Activated CD4-positive, alpha-beta memory T cell treated with anti-CD3 and anti-CD28 coated beads, Interleukin-2, amount 10 ng/mL, durations not matched to agents 7 days and 5 days (primary cell): Measurements from ENCODE around the gene ASTL. TPM values are rescaled to one million over a fixed set of nuclear protein-coding genes. Genes with fewer than 3 reads are reported as not detected.
A peak's percentile ranks its signal among the peaks of the same experiment; 100 is the strongest.

Experiments used
- CTCF ChIA-PET: fragments of 350-600 bp; sonication (Branson Sonifier 250); formaldehyde crosslinking; loops from one replicate; lab custom pipeline; 2021; ENCODE audit warnings: antibody characterized with exemption, inconsistent platforms; lab: Charles Lee
- POLR2A ChIA-PET: fragments of 350-600 bp; sonication (Branson Sonifier 250); formaldehyde crosslinking; loops from one replicate; lab custom pipeline; 2021; ENCODE audit warnings: antibody characterized with exemption; lab: Charles Lee
- DNase-seq: peaks from one replicate; pipeline ENCODE4 v3.0.0-alpha.2; 2020
- H3K27ac Mint-ChIP-seq: one replicate; pipeline ENCODE4 v1.8.0; 2021; ENCODE audit warnings: mild to moderate bottlenecking, mixed read lengths
- H3K27me3 Mint-ChIP-seq: one replicate; pipeline ENCODE4 v1.8.0; 2021; ENCODE audit warnings: mixed read lengths
- H3K36me3 Mint-ChIP-seq: one replicate; pipeline ENCODE4 v1.8.0; 2021; ENCODE audit warnings: low read depth, mixed read lengths
- H3K4me1 Mint-ChIP-seq: one replicate; pipeline ENCODE4 v1.8.0; 2021; ENCODE audit warnings: mixed read lengths
- H3K4me3 Mint-ChIP-seq: one replicate; pipeline ENCODE4 v1.8.0; 2021; ENCODE audit warnings: mild to moderate bottlenecking, mixed read lengths
- H3K9me3 Mint-ChIP-seq: one replicate; pipeline ENCODE4 v1.8.0; 2021; ENCODE audit warnings: mixed read lengths
- total RNA-seq, 2 experiments: library from RNA; stranded (reverse); gene quantifications; one replicate each; pipeline ENCODE4 v1.2.3, GENCODE V29; 2021

Gene ASTL
- total RNA-seq, 2 experiments from 2014 or later, result 0.25 to 0.53 TPM

DNA sequence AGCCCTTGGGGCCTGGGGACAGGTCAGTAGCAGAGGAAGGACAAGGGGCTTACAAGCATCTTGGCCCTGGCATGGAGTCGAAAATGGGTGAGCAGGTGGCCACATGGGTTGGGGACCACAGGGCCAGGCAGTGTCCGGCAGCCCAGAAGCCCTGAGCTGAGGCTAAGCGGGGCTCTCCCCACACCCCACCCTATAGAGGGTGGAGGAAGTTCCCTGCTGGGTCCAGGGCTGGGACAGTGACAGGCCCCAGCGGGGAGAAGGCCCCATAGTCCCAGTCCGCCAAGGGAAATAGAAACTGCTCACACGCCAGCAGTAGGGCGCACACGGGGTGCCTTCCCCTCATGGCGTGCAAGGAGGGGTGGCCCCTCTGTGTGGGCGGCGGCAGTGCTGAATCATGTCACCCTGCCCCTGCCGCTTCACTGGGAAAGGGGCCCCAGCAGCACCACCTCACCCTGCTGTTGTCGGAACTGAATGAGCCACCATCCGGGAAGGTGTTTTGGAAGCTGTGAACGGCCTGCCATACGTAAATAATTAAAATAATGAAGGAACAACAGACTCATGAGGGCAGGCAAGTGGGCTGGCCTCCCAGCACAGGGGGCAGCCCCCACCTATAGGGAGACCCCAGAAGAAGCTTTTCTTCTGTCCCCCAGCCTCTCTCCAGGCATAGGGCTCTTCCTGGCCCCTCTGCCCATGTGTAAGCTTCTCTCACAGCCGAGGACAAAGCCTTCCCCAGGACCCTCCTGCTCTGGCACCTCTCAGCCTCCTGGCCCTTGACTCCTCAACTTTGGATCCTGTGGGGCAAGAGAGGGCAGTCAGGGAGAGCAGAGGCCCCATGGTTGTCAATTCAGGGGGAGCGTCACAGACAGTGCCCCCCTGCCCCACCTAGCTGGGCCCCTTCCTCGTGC lies 19.6 kb upstream of the ASTL start:
- ChIA-PET POLR2A (interaction anchor here (0.9 to 4.2 kb wide), 5 partner anchors 7 to 178 kb away, joined by 3 to 91 read pairs (median 4); partner anchors contain the start of genes DUSP2 and NCAPH), CTCF (interaction anchor here (1.0 to 3.0 kb wide), 4 partner anchors 10 to 165 kb away, joined by 3 to 14 read pairs (median 4); no protein-coding TSS in a partner anchor)
- Mint-ChIP-seq H3K9me3 (no peaks in the 10 kb centered on the region), H3K4me1 (peaks cover 67% of the 10 kb centered on the region), H3K27ac (peak overlapping the region; percentile 80), H3K27me3 (no peaks in the 10 kb centered on the region), H3K4me3 (peak overlapping the region; percentile 59), H3K36me3 (no peaks in the 10 kb centered on the region)
- DNase-seq, result peak; percentile 81

DNA sequence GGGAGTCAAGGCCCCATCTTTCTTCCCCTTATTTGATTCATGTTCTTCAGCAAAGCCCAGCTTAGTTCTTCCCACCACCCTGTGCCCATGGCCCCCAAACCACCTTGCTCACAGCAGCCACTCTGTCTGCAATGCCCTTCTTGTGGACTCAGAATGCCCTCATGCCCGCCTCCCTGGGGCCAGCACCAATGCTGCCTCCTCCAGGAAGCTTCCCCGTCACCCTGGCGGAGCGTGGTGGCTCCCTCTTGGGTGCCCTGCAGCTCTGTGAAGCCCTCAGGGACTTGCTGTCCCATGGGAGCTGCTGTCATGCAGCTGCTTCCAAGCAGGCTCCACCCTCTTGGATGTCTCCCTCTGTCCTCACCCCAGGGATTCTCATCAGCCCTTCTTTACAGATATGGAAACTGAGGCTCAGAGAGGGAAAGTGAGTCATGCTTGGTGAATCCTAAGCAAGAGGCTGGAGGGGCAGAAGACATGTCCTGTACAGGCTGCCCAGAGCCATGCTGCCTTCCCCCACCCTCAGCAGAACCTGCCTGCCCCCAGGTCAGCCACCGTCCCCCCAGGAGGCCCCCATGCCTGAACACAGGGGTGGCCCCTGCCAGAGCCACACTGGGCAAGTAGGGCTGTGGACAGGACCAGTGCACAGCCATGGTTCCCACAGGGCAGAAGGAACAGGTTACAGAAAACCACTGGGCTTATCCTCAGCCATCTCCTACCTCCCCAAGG lies 18.8 kb upstream of the ASTL start:
- H3K4me3 Mint-ChIP-seq, result no peak overlapping the region

DNA sequence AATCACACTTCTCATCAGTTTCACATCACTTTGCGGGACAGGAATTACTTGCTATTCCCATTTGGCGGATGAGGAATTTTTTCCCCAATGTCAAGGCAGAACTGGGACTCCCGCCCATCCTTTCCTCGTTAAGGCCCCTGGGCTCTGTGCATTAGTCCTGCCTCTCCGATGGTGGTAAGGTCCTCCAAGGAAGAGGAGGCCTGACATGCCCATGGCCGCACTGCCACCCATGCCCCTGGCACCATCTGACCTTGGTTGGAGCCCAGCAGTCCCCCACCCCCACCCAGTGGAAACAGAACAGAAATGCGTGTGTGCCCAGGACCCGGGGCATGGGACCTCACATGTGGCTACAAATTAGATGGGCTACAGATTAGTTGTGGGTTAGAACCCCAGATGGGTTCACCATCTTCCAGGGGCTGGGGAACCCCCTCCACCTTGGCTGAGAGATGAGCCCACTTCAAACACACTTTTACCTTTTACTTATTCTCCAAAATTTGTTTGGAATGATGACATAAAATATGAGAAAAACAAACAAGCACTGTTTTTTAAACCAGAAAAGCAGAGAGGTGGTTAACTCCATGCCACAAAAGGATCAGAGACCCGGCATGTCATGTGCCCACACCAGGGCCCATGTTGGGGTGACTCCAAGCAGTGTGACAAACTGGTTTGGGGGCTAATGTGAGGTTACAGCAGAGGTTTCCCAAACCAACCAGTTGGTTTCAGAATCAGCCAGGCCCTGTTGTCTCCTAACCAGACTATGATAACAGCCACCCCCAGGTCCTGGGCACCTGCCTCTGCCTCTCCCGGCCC lies 17.9 kb upstream of the ASTL start:
- POLR2A ChIA-PET, result interaction anchor here (1.2 to 4.2 kb wide), 2 partner anchors 10 to 11 kb away, joined by 3 to 91 read pairs; partner anchors contain the start of gene DUSP2
- Mint-ChIP-seq H3K4me1 (peaks cover 62% of the 10 kb centered on the region), H3K9me3 (no peaks in the 10 kb centered on the region), H3K27me3 (no peaks in the 10 kb centered on the region), H3K36me3 (no peaks in the 10 kb centered on the region), H3K4me3 (no peak overlapping the region), H3K27ac (peak overlapping the region; percentile 80)
- DNase-seq, result peak; percentile 61
- CTCF ChIA-PET, result interaction anchor here (0.7 to 1.1 kb wide), 3 partner anchors 8 to 18 kb away, joined by 3 to 5 read pairs (median 3); no protein-coding TSS in a partner anchor

More for the DNA sequence above, 18.8 kb upstream of the ASTL start:
- POLR2A ChIA-PET, result interaction anchor here (4.2 kb wide), 1 partner anchor 12 kb away, joined by 91 read pairs; the partner anchor contains the start of gene DUSP2
- CTCF ChIA-PET, result interaction anchor here (0.7 to 3.0 kb wide), 5 partner anchors 9 to 165 kb away, joined by 3 to 14 read pairs (median 5); no protein-coding TSS in a partner anchor
- Mint-ChIP-seq H3K4me1 (peaks cover 60% of the 10 kb centered on the region), H3K9me3 (no peaks in the 10 kb centered on the region), H3K27ac (peak overlapping the region; percentile 80), H3K36me3 (no peaks in the 10 kb centered on the region), H3K27me3 (no peaks in the 10 kb centered on the region)
- DNase-seq, result no peak

DNA sequence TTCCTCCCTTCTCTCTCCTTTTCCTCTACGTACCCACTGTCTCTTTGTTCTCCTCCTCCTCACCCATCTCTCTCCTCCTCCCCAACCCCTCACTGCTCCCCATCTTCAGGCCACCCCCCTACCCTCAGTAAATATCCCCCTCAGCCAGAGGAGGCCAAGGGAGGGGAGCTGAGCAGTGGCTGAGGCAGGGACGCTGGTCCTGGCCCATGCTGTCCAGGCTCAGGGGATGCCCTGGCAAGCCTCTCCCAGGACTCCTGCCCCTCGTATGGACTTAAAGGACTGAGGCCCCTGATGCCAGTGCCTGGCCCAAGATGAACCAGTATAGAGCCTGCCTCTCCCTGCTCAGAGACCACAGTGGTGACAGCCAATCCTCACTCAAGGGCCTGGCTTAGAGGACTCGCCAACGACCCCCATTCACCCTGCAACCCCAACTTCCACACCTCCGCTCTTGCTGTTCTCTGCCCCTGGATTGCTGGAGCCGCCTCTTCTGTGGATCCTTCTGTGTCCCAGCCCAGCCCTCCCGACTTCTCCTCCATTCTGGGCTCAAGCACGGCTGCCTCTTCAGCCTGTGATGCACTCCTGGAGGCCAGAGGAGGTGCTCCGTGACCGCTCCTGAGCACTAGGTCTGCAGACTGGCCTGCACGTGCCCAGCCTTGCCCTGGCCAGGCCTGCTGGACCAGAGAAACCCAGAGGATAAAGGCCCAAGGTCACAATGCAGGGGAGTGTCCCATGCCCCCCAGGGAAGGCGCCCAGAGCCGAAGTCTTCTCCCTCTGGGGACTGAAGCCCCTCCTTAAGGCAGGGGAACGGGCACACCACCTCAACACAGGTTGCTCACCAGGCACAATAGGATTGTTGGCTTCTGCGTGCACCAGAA lies 16.4 kb upstream of the ASTL start:
- Mint-ChIP-seq H3K27me3 (no peaks in the 10 kb centered on the region), H3K27ac (no peak overlapping the region), H3K36me3 (no peaks in the 10 kb centered on the region), H3K4me3 (no peak overlapping the region), H3K9me3 (no peaks in the 10 kb centered on the region), H3K4me1 (peaks cover 60% of the 10 kb centered on the region)
- DNase-seq, result no peak
- POLR2A ChIA-PET, result interaction anchor here (1.2 kb wide), 1 partner anchor 8 kb away, joined by 3 read pairs; no protein-coding TSS in a partner anchor
- CTCF ChIA-PET, result interaction anchor here (1.0 kb wide), 1 partner anchor 20 kb away, joined by 3 read pairs; no protein-coding TSS in a partner anchor

DNA sequence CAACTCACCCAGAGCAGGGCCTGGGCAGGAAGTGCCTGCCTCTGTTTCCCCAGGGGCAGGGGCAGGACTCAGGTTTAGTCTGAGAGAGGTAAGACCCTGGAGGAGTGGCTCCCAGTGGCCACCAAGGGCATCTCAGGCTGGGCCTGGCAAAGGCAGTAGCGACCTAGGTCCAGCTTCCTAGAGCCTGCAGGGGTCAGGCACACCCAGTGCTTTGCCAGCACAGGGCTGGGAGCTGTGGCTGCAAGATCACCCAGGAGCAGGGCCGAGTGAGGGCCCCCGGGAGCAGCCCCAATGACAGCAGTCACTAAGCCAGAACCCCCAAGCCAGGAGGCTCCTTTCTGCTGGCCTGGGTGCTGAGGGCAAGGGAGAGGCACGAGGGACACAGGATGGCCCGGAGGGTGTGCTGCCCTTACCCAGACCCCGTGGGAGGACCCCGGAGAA lies 15.7 kb upstream of the ASTL start:
- no peaks in the 10 kb centered on the region for H3K9me3 Mint-ChIP-seq
- H3K27me3 Mint-ChIP-seq, result no peaks in the 10 kb centered on the region
- peaks cover 56% of the 10 kb centered on the region for H3K4me1 Mint-ChIP-seq
- H3K36me3 Mint-ChIP-seq, result no peaks in the 10 kb centered on the region
- ChIA-PET CTCF (no interaction called here), POLR2A (no interaction called here)
- H3K4me3 Mint-ChIP-seq, result no peak overlapping the region
- DNase-seq, result no peak
- H3K27ac Mint-ChIP-seq, result no peak overlapping the region

DNA sequence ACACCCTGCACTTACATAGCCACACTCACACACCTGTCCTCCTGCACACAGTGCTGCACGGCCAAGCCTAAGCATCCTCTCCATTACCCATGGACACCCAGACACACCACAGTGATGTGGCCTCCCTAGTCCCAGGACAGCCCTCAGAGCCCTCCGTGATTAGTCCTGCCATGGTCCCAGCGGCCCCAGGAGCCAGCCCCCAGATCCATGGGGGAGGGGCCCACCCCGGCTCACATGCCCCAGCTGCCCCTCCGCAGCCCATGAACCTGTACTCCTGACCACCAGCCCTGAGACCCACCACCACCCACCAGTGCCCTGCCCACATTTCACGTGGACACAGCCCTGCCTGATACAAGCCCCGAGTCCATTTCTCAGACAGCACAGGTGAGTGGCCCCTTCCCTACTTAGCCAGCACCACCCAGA lies 15.0 kb upstream of the ASTL start:
- Mint-ChIP-seq H3K9me3 (no peaks in the 10 kb centered on the region), H3K36me3 (no peaks in the 10 kb centered on the region), H3K4me3 (no peak overlapping the region), H3K27me3 (no peaks in the 10 kb centered on the region), H3K4me1 (peaks cover 56% of the 10 kb centered on the region), H3K27ac (no peak overlapping the region)
- POLR2A ChIA-PET, result no interaction called here
- DNase-seq, result no peak
- CTCF ChIA-PET, result no interaction called here

DNA sequence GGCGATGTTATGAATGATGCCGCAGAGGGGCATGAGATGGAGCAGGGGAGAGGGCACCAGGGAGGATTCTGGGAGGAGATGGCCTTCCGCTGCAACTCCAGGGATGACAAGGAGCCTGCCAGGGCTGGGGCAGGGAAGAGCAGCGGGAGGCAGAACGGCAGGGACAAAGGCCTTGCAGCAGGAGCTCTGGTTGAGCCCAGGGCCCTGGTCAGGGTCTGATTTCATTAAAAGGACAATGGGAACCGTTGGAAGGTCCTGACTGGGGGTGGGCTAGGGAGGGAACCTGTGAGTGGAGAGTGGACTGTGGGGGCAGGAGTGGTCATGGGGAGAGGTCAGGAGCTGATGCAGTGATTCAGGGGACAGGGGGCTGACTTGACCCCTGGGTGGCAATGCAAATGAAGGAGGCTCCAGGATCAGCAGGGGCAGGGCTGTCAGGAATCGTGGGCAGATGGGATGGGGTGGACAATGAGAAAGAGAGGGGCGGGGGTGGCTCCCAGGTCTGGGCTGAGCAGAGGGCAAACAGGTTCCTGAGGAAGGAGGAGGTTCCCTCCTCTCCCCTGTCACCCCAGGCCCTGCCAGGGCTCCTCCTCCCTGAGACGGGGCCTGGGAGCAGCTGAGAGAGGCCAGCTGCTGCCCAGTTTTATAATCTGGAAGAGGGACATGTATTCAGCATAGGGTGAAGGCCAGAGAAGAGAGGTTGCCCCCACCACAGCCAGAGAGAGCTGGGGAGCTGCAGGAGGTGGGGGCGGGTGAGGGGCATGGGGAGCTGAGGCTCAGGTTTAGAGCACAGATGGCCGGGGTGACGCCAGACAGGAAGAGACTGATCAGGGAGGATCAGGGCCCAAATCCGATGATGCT lies 14.2 kb upstream of the ASTL start:
- POLR2A ChIA-PET, result interaction anchor here (0.7 to 0.8 kb wide), 2 partner anchors 10 to 32 kb away, joined by 3 read pairs; no protein-coding TSS in a partner anchor
- no peaks in the 10 kb centered on the region for H3K36me3 Mint-ChIP-seq
- H3K27me3 Mint-ChIP-seq, result no peaks in the 10 kb centered on the region
- no peak overlapping the region for H3K27ac Mint-ChIP-seq
- CTCF ChIA-PET, result interaction anchor here (1.0 to 1.6 kb wide), 2 partner anchors 22 to 160 kb away, joined by 3 to 5 read pairs; no protein-coding TSS in a partner anchor
- DNase-seq, result no peak
- H3K9me3 Mint-ChIP-seq, result no peaks in the 10 kb centered on the region
- peaks cover 56% of the 10 kb centered on the region for H3K4me1 Mint-ChIP-seq
- no peak overlapping the region for H3K4me3 Mint-ChIP-seq

DNA sequence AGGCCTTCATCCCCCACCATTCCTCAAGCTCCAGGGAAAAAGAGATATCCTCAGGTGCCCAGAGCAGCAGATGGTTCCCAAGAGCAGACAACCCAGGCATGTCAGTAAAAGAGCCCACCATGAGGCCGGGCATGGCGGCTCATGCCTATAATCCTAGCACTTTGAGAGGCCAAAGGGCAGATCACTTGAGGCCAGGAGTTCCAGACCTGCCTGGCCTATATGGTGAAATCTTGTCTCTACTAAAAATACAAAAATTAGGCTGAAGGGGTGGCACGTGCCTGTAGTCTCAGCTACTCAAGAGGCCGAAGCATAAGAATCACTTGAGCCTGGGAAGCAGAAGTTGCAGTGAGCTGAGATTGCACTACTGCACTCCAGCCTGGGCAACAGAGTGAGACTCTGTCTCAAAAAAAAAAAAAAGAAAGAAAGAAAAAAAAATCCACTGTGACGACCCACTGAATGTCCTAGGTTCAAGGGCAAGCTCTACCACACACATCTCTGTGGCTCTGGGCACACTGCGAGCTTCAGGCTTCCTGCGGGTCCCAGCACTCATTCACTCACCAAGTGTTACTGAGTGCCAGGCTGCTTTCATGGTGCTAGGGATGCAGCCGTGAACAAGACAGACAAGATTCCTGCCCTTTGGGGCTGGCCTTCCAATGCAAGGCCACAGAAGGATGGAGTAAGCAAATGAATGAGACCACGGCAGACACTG lies 13.4 kb upstream of the ASTL start:
- H3K4me1 Mint-ChIP-seq, result peaks cover 56% of the 10 kb centered on the region

DNA sequence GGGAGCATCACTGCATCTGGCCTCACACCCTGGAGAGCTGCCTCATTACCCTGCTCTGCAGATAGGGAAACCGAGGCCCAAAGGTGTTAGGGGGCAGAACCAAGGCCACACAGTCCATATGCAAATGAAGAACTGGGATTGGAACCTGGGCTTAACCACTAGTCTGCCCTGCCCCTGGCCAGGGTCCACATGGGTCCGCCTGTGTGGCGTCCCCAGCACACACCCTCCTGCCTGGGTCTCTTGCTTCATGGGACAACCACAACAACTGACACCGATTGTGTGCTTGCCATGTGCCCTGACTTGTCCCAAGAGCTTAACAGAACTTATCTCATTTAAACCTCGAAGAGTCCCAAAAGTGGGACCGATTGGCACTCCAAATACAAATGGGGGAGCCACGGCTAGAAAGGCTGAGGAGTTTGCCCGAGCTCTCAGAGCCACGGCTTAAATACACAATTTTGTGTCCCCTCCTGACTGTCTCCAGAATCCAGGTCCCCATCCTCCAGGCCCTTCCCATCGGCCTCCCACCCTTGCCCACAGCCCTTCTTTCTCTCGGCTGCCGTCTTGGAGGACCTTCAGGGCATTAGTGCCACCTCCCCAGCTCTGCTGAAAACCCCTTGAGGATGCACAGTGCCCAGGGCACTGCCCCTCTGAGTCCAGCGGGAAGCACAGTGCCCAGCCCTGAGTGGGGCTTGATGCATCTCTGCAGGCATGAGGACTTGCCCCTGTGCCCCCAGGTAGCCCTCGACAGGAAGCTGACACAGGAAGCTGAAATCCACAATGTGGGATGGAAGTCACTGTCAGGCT lies 12.7 kb upstream of the ASTL start:
- no peaks in the 10 kb centered on the region for H3K27me3 Mint-ChIP-seq
- peak overlapping the region; percentile 23 for H3K27ac Mint-ChIP-seq
- H3K4me1 Mint-ChIP-seq, result peaks cover 56% of the 10 kb centered on the region
- no peak overlapping the region for H3K4me3 Mint-ChIP-seq
- no peaks in the 10 kb centered on the region for H3K9me3 Mint-ChIP-seq
- DNase-seq, result no peak
- H3K36me3 Mint-ChIP-seq, result no peaks in the 10 kb centered on the region
- ChIA-PET POLR2A (interaction anchor here (1.5 to 2.2 kb wide), 2 partner anchors 8 to 13 kb away, joined by 6 to 10 read pairs; no protein-coding TSS in a partner anchor), CTCF (interaction anchor here (1.6 kb wide), 1 partner anchor 23 kb away, joined by 5 read pairs; no protein-coding TSS in a partner anchor)

More for the DNA sequence above, 13.4 kb upstream of the ASTL start:
- ChIA-PET CTCF (interaction anchor here (1.0 to 1.6 kb wide), 2 partner anchors 22 to 159 kb away, joined by 3 to 5 read pairs; no protein-coding TSS in a partner anchor), POLR2A (interaction anchor here (0.7 to 2.2 kb wide), 2 partner anchors 12 to 31 kb away, joined by 3 to 10 read pairs; no protein-coding TSS in a partner anchor)
- no peak for DNase-seq
- no peak overlapping the region for H3K4me3 Mint-ChIP-seq
- peak overlapping the region; percentile 23 for H3K27ac Mint-ChIP-seq
- no peaks in the 10 kb centered on the region for H3K9me3 Mint-ChIP-seq
- no peaks in the 10 kb centered on the region for H3K27me3 Mint-ChIP-seq
- no peaks in the 10 kb centered on the region for H3K36me3 Mint-ChIP-seq
